Stimulated activated naive CD8-positive, alpha-beta T cell treated with anti-CD3 and anti-CD28 coated beads, Interleukin-15, Interleukin-2, amounts not matched to agents 100 ng/mL and 50 ng/mL, for 24 hours (primary cell): Measurements from ENCODE around the gene SLC35A4.

Experiments used
- H3K27ac Mint-ChIP-seq: one replicate; pipeline ENCODE4 v1.8.0; 2021; ENCODE audit warnings: mild to moderate bottlenecking, mixed read lengths
- H3K27me3 Mint-ChIP-seq: one replicate; pipeline ENCODE4 v1.8.0; 2021; ENCODE audit warnings: mixed read lengths
- H3K36me3 Mint-ChIP-seq: one replicate; pipeline ENCODE4 v1.8.0; 2021; ENCODE audit warnings: low read depth, mixed read lengths
- H3K4me1 Mint-ChIP-seq: one replicate; pipeline ENCODE4 v1.8.0; 2021; ENCODE audit warnings: low read depth, mixed read lengths
- H3K4me3 Mint-ChIP-seq: one replicate; pipeline ENCODE4 v1.8.0; 2021; ENCODE audit warnings: mild to moderate bottlenecking, mixed read lengths
- H3K9me3 Mint-ChIP-seq: one replicate; pipeline ENCODE4 v1.8.0; 2021; ENCODE audit warnings: mixed read lengths

SLC35A4 gene

DNA sequence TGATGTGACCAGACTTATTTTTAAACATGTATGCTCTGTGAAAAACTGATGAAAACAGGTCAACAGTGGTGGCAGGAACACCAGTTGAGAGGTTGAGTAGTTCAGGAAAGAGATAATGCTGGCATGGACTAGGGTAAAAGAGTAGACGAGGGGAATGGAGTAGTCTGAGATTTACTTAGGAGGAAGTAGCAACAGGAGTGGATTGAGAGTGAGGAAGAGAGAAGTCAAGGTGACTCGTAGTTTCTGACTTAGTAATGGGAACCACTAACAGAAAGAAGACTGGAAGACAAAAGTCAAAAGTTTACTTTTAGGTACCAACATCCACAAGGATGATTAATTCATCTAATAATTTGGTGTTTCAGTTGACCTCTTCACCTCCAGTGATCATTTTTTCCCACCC, 11.0 kb upstream of the SLC35A4 start:
- Mint-ChIP-seq H3K27me3 (no peaks in the 10 kb centered on the region), H3K4me3 (peak overlapping the region; percentile 93), H3K36me3 (peaks cover 61% of the 10 kb centered on the region), H3K4me1 (peaks cover 76% of the 10 kb centered on the region), H3K27ac (peak overlapping the region; percentile 93), H3K9me3 (no peaks in the 10 kb centered on the region)

DNA sequence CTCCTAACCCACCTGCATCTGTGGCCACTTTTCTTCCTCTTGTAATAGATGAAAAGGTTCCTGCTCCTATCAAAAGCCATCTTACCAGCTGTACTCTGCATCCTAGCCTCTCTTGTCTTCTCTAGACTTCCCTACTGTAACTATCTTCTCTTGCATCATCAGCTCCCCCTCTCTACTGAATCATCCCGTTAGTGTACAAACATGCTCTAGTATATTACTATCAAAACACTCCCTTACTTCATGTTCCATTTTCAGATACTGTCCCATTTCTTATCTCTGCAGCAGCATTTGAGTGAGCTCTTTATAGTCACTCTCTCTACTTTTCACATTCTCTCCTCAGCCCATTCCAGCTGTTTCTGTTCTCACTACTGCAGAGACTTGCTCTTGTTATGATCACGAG, 10.2 kb upstream of the SLC35A4 start:
- Mint-ChIP-seq H3K27me3 (no peaks in the 10 kb centered on the region), H3K36me3 (peaks cover 55% of the 10 kb centered on the region), H3K4me1 (peaks cover 68% of the 10 kb centered on the region), H3K27ac (peak overlapping the region; percentile 93), H3K9me3 (no peaks in the 10 kb centered on the region), H3K4me3 (peak overlapping the region; percentile 93)

DNA sequence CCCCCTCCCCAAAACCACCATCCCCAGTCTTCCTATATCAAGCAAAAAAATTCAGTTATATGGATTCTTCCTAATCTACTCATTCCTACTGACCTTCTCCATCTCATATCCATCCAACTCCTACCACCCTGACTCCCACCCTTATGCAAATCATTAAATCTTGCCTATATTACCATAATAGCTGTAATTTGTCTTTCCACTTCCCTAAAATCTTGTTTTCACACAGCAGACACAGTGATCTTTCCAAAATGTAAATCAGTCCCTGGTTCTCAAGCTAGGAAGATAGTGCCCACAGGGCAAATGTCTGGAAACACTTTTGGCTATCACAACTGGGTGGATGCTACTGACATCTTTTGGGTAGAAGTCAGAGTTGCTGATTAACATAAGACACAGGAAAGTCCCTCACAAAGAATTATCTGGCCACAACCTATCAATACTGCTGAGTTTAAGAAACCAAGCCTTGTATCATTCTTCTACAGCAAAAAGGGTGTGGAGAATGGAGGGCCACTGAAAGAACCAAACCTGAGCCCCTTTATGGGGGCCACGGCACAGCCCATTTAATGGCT, 8.8 kb upstream of the SLC35A4 start:
- Mint-ChIP-seq H3K36me3 (peaks cover 43% of the 10 kb centered on the region), H3K27ac (peak overlapping the region; percentile 89), H3K4me1 (peaks cover 55% of the 10 kb centered on the region), H3K27me3 (no peaks in the 10 kb centered on the region), H3K9me3 (no peaks in the 10 kb centered on the region), H3K4me3 (peak overlapping the region; percentile 93)

DNA sequence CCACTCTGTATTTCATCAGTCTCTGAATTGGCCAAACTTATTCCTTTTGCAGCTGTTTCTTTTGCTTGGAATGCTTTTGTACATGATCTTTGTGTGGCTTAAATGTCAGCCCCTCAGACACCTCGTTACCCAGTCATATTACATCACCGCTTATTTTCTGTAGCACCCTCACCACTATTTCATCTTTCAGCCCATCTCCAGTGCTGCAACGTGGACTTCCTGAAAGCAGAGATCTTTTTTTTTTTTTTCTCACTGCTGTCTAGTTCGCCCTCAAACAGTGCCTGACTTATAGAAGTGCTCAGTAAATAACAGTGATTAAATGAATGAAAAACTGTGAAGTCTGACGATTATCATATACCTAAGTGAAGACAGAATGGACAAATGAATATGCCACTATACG, 8.2 kb upstream of the SLC35A4 start:
- H3K27ac Mint-ChIP-seq = peak overlapping the region; percentile 89
- peaks cover 50% of the 10 kb centered on the region for H3K4me1 Mint-ChIP-seq
- peak overlapping the region; percentile 93 for H3K4me3 Mint-ChIP-seq

DNA sequence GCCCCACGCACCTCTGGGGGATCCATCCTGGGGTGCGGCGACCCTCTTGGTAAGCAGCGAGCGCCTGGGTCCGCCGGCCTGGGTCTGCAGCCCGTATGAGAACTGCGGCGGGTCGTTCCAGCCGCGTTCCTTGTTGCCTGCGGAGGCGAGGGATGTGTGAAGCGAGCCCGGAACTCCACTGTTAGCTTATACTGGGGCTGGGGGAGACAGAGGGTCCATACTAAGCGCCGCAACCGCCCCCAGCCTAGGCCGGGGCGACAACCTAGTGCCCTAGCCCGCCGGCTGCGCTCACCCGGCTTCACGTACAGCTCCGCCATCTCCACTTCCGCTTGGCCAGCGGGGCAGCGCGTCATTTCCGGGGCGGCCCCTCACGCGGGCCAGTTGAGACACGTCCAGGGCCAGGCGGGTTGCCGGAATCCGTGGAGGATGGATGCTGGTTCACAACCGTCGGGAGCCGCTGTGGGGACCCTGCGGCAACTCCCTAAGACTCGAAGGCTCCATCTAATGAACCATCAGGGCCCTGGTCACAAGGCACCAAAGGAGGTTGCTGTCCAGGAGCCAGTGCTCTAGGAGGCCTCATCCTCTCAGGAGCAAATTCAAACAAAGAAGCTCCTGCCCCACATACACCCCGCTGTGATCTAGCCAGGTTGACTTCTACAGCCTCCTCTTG, 7.4 kb upstream of the SLC35A4 start, which contains the start of gene SRA1:
SRA1 (minus strand) TSS at position 338 of the 670 bp plus-strand sequence; CDS start at position 317, 21 bp downstream.
- Mint-ChIP-seq H3K27me3 (no peaks in the 10 kb centered on the region), H3K4me3 (peak within 1 kb of the TSS; percentile 93), H3K4me1 (peaks cover 48% of the 10 kb centered on the region), H3K27ac (peak within 1 kb of the TSS; percentile 93), H3K36me3 (peaks cover 36% of the 10 kb centered on the region), H3K9me3 (no peaks in the 10 kb centered on the region)

More for the DNA sequence above, 8.2 kb upstream of the SLC35A4 start:
- Mint-ChIP-seq H3K9me3 (no peaks in the 10 kb centered on the region), H3K27me3 (no peaks in the 10 kb centered on the region), H3K36me3 (peaks cover 38% of the 10 kb centered on the region)

DNA sequence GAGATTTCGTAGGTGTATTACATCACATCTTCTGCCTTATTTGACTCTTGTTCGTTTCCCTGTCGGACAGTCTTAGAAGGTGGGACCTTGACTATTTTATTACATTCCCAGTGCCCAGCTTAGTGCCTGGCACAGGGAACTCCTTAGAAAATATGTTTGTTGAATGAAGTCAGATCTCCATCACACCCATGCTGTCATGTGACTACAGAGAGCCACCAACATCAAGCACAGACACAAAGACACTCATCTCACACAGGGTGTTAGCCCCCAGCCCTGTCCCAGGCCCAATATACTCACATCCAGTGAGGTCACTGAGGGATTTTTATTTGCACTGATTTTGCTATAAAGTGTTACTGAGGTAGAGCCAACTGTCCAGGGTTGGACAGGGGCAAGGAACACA, 6.7 kb upstream of the SLC35A4 start:
- peaks cover 51% of the 10 kb centered on the region for H3K4me1 Mint-ChIP-seq
- H3K9me3 Mint-ChIP-seq = no peaks in the 10 kb centered on the region
- peaks cover 32% of the 10 kb centered on the region for H3K36me3 Mint-ChIP-seq
- H3K27ac Mint-ChIP-seq = peak overlapping the region; percentile 93
- H3K4me3 Mint-ChIP-seq = peak overlapping the region; percentile 93
- H3K27me3 Mint-ChIP-seq = no peaks in the 10 kb centered on the region

DNA sequence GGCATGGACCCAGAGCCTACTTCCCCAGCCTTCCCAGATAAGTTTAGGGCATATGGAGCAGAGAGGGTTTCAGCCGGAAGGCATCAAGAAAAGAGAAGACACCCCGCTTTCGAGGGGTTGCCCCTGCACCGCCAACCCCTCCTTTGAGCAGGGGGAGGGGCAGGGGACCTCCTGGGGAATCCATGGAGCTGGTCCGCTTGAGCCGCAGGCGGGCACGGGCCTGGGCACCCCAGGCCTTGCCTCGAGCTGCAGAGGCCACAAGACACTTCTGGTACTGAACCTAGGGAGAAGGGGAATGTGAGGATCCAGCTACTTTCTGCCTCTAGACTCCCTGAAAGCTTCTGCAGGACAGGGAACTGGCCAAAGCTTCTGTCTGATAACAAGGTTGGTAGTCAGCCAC, 6.1 kb upstream of the SLC35A4 start:
- Mint-ChIP-seq H3K36me3 (peaks cover 26% of the 10 kb centered on the region), H3K27ac (no peak overlapping the region), H3K4me1 (peaks cover 49% of the 10 kb centered on the region), H3K9me3 (no peaks in the 10 kb centered on the region), H3K27me3 (no peaks in the 10 kb centered on the region), H3K4me3 (no peak overlapping the region)

DNA sequence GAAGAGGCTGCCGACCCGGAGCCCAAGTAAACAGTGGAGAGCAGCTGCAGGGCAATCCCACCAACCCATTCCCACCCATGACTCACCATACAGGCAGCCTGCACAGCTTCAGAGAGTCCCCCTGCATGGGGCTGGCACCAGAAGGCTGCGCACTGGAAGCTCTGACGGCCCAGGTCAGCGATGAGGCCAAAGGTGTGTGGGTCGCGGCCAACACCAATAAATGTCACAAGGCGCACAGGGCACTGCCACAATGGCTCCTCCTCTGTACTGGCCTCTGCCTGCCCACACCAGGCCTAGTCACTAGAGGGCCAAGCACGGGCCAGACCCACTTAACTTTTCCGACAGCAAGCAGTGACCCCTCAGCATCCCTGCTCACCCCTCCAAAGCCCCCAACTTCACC, 4.4 kb upstream of the SLC35A4 start:
- Mint-ChIP-seq H3K4me1 (peaks cover 41% of the 10 kb centered on the region), H3K27ac (no peak overlapping the region), H3K4me3 (no peak overlapping the region), H3K36me3 (peaks cover 21% of the 10 kb centered on the region), H3K27me3 (no peaks in the 10 kb centered on the region), H3K9me3 (no peaks in the 10 kb centered on the region)

DNA sequence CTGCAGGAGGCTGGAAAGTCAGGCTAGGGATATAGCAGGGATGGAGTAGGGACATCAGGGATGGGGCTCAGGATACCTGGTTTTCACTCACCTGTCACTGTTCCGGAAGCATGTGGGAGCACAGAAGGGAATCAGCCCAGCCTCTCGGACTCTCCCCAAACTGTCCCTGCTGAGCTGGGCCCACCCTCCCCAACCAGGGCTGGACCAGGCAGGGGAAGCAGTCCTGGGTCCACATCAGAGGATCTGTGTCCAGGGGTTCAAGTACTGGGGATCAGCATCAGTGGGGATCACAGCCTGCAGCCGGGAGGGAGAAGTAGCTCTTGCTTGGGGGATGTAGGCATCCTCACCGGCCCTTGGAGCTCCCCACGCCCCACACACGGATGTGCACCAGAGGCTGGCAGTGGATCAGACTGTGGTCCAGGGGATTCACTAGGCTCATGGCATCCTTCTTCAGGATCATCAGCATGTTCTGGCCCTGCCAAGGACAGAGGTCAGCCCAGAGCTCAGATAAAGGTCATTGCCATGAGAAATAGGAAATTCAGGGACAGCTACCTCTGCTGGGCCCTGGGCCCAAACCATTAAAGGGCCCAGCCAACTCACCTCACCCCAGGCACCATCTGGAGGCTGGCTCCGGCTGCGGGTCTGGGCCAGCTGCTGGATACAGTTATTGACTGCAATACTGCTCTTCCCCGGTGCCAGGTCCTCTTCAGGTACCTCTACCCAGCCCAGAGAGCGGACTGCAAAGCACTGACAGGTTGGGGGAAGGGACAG, 2.7 kb upstream of the SLC35A4 start:
- H3K9me3 Mint-ChIP-seq = no peaks in the 10 kb centered on the region
- peaks cover 20% of the 10 kb centered on the region for H3K36me3 Mint-ChIP-seq
- H3K27ac Mint-ChIP-seq = no peak overlapping the region
- no peaks in the 10 kb centered on the region for H3K27me3 Mint-ChIP-seq
- H3K4me1 Mint-ChIP-seq = peaks cover 41% of the 10 kb centered on the region
- no peak overlapping the region for H3K4me3 Mint-ChIP-seq

DNA sequence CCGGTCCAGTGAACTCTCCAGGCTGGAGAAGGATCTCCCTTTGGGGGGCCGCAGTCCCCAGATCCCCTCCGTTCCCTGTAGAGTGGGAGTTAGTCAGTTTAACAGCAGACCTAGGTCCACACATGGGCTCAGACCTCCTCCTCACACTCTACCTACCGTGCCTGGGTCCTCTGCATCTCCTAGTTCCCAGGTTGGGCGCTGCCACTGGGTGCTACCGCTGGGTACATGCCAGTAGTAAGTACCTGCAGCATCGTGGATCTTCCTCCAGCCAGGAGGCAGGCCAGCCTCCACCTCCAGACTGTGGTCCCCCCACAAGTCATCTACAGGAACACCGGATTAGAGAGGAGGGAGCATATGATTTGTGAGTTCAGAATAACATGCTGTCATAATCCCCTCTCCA, 1.0 kb upstream of the SLC35A4 start:
- Mint-ChIP-seq H3K36me3 (peaks cover 37% of the 10 kb centered on the region), H3K27me3 (no peaks in the 10 kb centered on the region), H3K9me3 (no peaks in the 10 kb centered on the region), H3K4me3 (peak overlapping the region; percentile 99), H3K27ac (peak overlapping the region; percentile 81), H3K4me1 (peaks cover 44% of the 10 kb centered on the region)

DNA sequence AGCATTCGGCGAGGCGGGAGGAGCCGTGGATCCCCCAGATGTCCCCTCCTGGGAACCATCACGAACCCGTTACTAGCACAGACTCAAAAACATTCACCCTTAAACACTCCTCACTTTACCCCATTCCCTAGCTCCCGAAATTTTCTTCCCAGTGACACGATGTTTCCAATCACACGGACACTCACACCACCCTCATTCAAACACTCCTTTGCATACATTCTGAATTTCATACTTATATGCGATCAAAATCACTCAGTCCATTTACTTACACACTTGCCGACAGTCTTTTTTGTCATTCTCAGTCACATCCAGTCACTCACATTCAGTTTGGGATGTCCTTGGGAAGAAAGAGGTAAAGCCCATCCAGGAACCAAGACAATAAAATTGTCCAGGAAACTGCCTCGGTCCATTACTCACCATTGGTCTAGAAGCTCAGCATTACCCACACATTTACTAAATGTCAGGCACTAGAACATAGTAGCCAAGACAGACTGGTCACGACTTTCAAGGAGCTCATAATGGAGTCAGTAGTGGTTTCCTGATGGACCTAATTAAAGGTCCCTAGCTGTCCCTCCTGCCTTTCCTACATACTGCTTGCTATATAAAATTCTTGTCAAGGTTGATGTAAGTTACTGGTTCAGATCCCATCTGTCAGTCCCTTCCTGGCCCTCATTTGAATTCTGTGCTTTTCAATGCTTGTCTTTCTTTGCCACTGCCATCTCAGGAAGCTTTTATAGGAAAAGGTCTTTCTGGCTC, 574 bp downstream of the SLC35A4 start:
- peak overlapping the region; percentile 99 for H3K4me3 Mint-ChIP-seq
- no peaks in the 10 kb centered on the region for H3K9me3 Mint-ChIP-seq
- peaks cover 43% of the 10 kb centered on the region for H3K36me3 Mint-ChIP-seq
- no peaks in the 10 kb centered on the region for H3K27me3 Mint-ChIP-seq
- peak overlapping the region; percentile 97 for H3K27ac Mint-ChIP-seq
- H3K4me1 Mint-ChIP-seq = peaks cover 60% of the 10 kb centered on the region

DNA sequence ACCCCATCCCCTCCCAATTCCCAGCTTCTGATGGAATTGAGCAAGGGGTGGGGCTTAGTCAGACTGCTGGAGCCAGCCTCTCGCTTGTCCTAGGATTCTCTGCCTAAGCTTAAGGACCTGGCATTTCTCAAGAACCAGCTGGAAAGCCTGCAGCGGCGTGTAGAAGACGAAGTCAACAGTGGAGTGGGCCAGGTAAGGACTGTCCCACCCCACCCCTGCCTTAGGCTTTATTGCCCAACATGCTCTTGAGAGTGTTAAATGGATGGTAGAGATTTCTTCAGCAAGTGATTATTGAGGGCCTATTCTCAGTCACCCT, 1.1 kb downstream of the SLC35A4 start:
- Mint-ChIP-seq H3K4me3 (peak overlapping the region; percentile 99), H3K36me3 (peaks cover 48% of the 10 kb centered on the region), H3K9me3 (no peaks in the 10 kb centered on the region), H3K27ac (peak overlapping the region; percentile 97), H3K27me3 (no peaks in the 10 kb centered on the region), H3K4me1 (peaks cover 62% of the 10 kb centered on the region)

DNA sequence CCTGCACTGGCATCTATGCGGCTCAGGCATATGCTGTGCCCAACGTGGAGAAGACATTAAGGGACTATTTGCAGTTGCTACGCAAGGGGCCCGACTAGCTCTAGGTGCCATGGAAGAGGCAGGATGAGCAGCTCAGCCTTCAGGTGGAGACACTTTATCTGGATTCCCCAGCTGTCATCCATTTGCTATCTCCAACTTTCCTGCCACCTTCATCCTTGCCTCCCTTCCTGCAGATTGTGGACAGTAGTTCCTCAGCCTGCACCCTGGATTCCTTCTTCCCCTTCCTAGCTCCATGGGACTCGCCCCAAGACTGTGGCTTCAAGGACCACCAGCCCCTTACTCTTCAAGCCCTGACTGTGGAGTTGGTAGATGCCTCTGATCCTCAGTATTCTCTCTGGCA, 2.0 kb downstream of the SLC35A4 start:
- Mint-ChIP-seq H3K27me3 (no peaks in the 10 kb centered on the region), H3K4me1 (peaks cover 62% of the 10 kb centered on the region), H3K36me3 (peaks cover 50% of the 10 kb centered on the region), H3K9me3 (no peaks in the 10 kb centered on the region), H3K4me3 (peak overlapping the region; percentile 43), H3K27ac (no peak overlapping the region)

DNA sequence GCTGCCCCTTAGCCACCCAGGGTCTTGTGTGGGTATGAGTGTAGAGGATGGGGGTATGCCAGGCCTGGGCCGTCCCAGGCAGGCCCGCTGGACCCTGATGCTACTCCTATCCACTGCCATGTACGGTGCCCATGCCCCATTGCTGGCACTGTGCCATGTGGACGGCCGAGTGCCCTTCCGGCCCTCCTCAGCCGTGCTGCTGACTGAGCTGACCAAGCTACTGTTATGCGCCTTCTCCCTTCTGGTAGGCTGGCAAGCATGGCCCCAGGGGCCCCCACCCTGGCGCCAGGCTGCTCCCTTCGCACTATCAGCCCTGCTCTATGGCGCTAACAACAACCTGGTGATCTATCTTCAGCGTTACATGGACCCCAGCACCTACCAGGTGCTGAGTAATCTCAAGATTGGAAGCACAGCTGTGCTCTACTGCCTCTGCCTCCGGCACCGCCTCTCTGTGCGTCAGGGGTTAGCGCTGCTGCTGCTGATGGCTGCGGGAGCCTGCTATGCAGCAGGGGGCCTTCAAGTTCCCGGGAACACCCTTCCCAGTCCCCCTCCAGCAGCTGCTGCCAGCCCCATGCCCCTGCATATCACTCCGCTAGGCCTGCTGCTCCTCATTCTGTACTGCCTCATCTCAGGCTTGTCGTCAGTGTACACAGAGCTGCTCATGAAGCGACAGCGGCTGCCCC, 2.6 kb downstream of the SLC35A4 start:
- H3K27ac Mint-ChIP-seq = no peak overlapping the region
- no peak overlapping the region for H3K4me3 Mint-ChIP-seq
- H3K9me3 Mint-ChIP-seq = no peaks in the 10 kb centered on the region
- H3K27me3 Mint-ChIP-seq = no peaks in the 10 kb centered on the region
- peaks cover 62% of the 10 kb centered on the region for H3K4me1 Mint-ChIP-seq
- H3K36me3 Mint-ChIP-seq = peaks cover 50% of the 10 kb centered on the region
